ENCODE results near the gene PPP6R1.

The PPP6R1 gene

DNA sequence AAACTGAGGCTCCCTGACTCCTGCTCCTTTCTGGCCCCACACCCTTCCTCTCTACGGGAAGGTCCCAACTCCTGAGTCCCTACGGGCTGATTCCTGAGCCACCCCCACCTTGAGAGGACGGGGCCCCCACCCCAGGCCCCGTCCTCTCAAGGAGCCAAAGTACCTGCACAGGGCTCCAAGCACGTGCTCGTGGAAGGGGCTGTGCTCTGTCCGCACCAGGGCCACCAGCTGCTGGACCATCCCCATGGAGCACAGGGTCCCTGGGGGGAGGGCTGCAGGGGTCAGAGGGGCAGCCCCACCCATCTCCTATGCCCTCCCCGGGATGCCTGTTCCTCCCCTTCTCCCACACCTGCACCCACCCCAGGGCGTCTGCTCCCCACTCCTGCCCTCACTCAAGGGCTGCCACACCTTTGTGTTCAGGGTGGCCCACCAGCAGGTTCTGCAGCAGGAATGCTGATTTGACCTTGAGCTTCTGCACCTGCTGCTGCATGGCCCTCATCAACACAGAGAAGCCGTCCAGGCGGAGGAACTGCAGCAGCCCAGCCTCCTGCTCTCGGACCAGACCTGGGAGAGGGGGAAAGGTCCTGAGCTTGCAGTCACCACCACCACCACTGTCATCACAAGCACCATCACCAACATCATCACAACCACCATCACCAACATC is 7.0 kb upstream of the PPP6R1 start:
- H2BK12ac ChIP-seq (ENCODE audit: low read length), result no peak overlapping the region
- peak overlapping the region; percentile 63 for H2AK5ac ChIP-seq (ENCODE audit: low read depth, low read length)
- no peak for DNase-seq (ENCODE audit: low spot score)
- H3K4ac ChIP-seq (ENCODE audit: low read length), result no peak overlapping the region
- H2BK120ac ChIP-seq (ENCODE audit: low read depth, low read length), result no peak overlapping the region
- H3K9me3 ChIP-seq (replicated peaks in 1 of 2; ENCODE audit: control insufficient read depth in 2 of 2, insufficient read depth in 1 of 2, low read depth in 1 of 2, low read length in 2 of 2), result peaks cover 3% of the 10 kb centered on the region in 2 donors
- H3K36me3 ChIP-seq (replicated peaks in 1 of 2; ENCODE audit: control insufficient read depth in 2 of 2, insufficient read depth in 2 of 2, low read length in 2 of 2), result peaks cover 6 to 8% of the 10 kb centered on the region in 2 donors
- no peak overlapping the region for H4K91ac ChIP-seq (ENCODE audit: low read depth, low read length, poor library complexity)
- H4K8ac ChIP-seq (ENCODE audit: low read depth, low read length), result peak overlapping the region; percentile 65
- no peak overlapping the region for H2AFZ ChIP-seq (ENCODE audit: low read length)
- H3K18ac ChIP-seq (ENCODE audit: low read length), result no peak overlapping the region
- H3K9ac ChIP-seq (ENCODE audit: low read depth, low read length, poor library complexity), result no peak overlapping the region
- H2BK5ac ChIP-seq (ENCODE audit: low read length), result no peak overlapping the region
- H3K23ac ChIP-seq (ENCODE audit: low read depth, low read length, poor library complexity), result peak overlapping the region; percentile 35
- no peak overlapping the region for H3K27ac ChIP-seq (replicated peaks; ENCODE audit: low read length)
- no peak overlapping the region for H2BK15ac ChIP-seq (ENCODE audit: low read length)
- H3K4me3 ChIP-seq (ENCODE audit: low read length in 2 of 2), result peak overlapping the region in 1 of 2 donors; percentile 49
- H3K79me1 ChIP-seq (ENCODE audit: low read depth, low read length), result peaks cover 2% of the 10 kb centered on the region
- no peak overlapping the region for H3K4me2 ChIP-seq (ENCODE audit: insufficient read depth, low read length, poor library complexity, severe bottlenecking)
- H3K14ac ChIP-seq (ENCODE audit: low read length), result no peak overlapping the region
- no peaks in the 10 kb centered on the region for H3K27me3 ChIP-seq (ENCODE audit: control insufficient read depth in 3 of 3, insufficient read depth in 3 of 3, low read depth in 1 of 3, low read length in 3 of 3)
- no peaks in the 10 kb centered on the region for H3K4me1 ChIP-seq (ENCODE audit: control insufficient read depth in 2 of 2, insufficient read depth in 1 of 2, low read depth in 1 of 2, low read length in 2 of 2)
- WGBS, 2 donors (ENCODE audit: extremely low coverage in 2 of 2, insufficient read length in 2 of 2, insufficient replicate concordance in 1 of 2), result no CpG with 5 or more reads among the region's 12 CpGs

DNA sequence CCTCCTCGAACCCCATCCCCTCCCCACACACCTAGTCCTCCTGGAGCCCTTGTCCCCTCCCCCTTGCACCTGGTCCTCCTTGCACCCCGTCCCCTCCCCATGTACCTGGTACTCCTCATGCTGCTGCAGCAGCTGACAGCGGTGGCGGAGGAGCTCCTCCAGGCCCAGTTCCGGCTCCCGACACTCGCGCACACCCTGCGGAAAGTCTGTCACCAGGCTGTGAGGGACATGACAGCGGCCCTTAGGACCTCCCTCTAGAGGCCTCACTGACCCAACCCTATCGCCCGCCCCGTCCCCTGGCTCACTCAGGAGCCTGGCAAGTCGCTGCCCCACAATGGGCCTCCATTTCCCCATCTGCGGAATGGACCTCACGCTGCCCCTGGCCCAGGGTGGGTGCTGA is 6.4 kb upstream of the PPP6R1 start:
- Histone ChIP-seq H2AK5ac (ENCODE audit: low read depth, low read length) (no peak overlapping the region), H4K8ac (ENCODE audit: low read depth, low read length) (no peak overlapping the region), H3K9me3 (replicated peaks in 1 of 2; ENCODE audit: control insufficient read depth in 2 of 2, insufficient read depth in 1 of 2, low read depth in 1 of 2, low read length in 2 of 2) (peaks cover 3% of the 10 kb centered on the region in 2 donors), H3K18ac (ENCODE audit: low read length) (no peak overlapping the region), H3K27me3 (ENCODE audit: control insufficient read depth in 3 of 3, insufficient read depth in 3 of 3, low read depth in 1 of 3, low read length in 3 of 3) (no peaks in the 10 kb centered on the region), H3K4me1 (ENCODE audit: control insufficient read depth in 2 of 2, insufficient read depth in 1 of 2, low read depth in 1 of 2, low read length in 2 of 2) (peaks cover 0 to 2% of the 10 kb centered on the region in 2 donors), H3K79me1 (ENCODE audit: low read depth, low read length) (peaks cover 2% of the 10 kb centered on the region), H2BK120ac (ENCODE audit: low read depth, low read length) (no peak overlapping the region), H2BK5ac (ENCODE audit: low read length) (no peak overlapping the region), H3K14ac (ENCODE audit: low read length) (no peak overlapping the region), H3K4me3 (ENCODE audit: low read length in 2 of 2) (no peak overlapping the region), H4K91ac (ENCODE audit: low read depth, low read length, poor library complexity) (no peak overlapping the region), H3K36me3 (replicated peaks in 1 of 2; ENCODE audit: control insufficient read depth in 2 of 2, insufficient read depth in 2 of 2, low read length in 2 of 2) (peaks cover 6 to 8% of the 10 kb centered on the region in 2 donors), H3K23ac (ENCODE audit: low read depth, low read length, poor library complexity) (peak overlapping the region; percentile 55), H3K9ac (ENCODE audit: low read depth, low read length, poor library complexity) (peak overlapping the region; percentile 21), H2AFZ (ENCODE audit: low read length) (no peak overlapping the region), H2BK12ac (ENCODE audit: low read length) (no peak overlapping the region), H3K4ac (ENCODE audit: low read length) (no peak overlapping the region), H2BK15ac (ENCODE audit: low read length) (no peak overlapping the region), H3K27ac (replicated peaks; ENCODE audit: low read length) (no peak overlapping the region), H3K4me2 (ENCODE audit: insufficient read depth, low read length, poor library complexity, severe bottlenecking) (no peak overlapping the region)
- DNase-seq (ENCODE audit: low spot score), result no peak
- WGBS, 2 donors (ENCODE audit: extremely low coverage in 2 of 2, insufficient read length in 2 of 2, insufficient replicate concordance in 1 of 2), result no CpG with 5 or more reads among the region's 16 CpGs

DNA sequence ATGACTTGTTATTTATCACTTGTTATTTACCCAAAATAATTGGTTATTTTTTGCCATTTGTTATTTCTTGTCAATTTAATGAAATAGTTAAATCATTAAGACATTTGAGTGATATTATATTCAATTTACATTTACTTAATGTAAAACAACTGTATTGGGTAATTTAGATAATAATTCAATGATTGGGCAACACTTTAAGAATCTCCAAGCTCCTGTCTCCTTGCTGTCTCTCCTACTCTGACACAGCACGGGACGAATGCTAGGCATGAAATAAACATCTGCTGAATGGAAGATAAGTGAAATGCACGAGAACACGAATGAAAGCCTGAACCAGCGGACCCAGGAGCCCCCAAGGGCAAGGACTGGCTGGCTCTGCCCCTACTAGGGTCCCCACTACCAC is 5.7 kb upstream of the PPP6R1 start:
- H3K27me3 ChIP-seq (ENCODE audit: control insufficient read depth in 3 of 3, insufficient read depth in 3 of 3, low read depth in 1 of 3, low read length in 3 of 3), result no peaks in the 10 kb centered on the region
- H3K4ac ChIP-seq (ENCODE audit: low read length), result no peak overlapping the region
- DNase-seq (ENCODE audit: low spot score), result no peak
- peaks cover 3% of the 10 kb centered on the region in 2 donors for H3K9me3 ChIP-seq (replicated peaks in 1 of 2; ENCODE audit: control insufficient read depth in 2 of 2, insufficient read depth in 1 of 2, low read depth in 1 of 2, low read length in 2 of 2)
- no peak overlapping the region for H4K8ac ChIP-seq (ENCODE audit: low read depth, low read length)
- H2BK5ac ChIP-seq (ENCODE audit: low read length), result no peak overlapping the region
- H3K4me2 ChIP-seq (ENCODE audit: insufficient read depth, low read length, poor library complexity, severe bottlenecking), result no peak overlapping the region
- H3K4me3 ChIP-seq (ENCODE audit: low read length in 2 of 2), result no peak overlapping the region
- no CpG with 5 or more reads among the region's 5 CpGs for WGBS, 2 donors (ENCODE audit: extremely low coverage in 2 of 2, insufficient read length in 2 of 2, insufficient replicate concordance in 1 of 2)
- no peak overlapping the region for H4K91ac ChIP-seq (ENCODE audit: low read depth, low read length, poor library complexity)
- no peak overlapping the region for H2BK15ac ChIP-seq (ENCODE audit: low read length)
- H3K4me1 ChIP-seq (ENCODE audit: control insufficient read depth in 2 of 2, insufficient read depth in 1 of 2, low read depth in 1 of 2, low read length in 2 of 2), result peaks cover 0 to 5% of the 10 kb centered on the region in 2 donors
- H3K27ac ChIP-seq (replicated peaks; ENCODE audit: low read length), result no peak overlapping the region
- H2AK5ac ChIP-seq (ENCODE audit: low read depth, low read length), result no peak overlapping the region
- peaks cover 4 to 6% of the 10 kb centered on the region in 2 donors for H3K36me3 ChIP-seq (replicated peaks in 1 of 2; ENCODE audit: control insufficient read depth in 2 of 2, insufficient read depth in 2 of 2, low read length in 2 of 2)
- H3K18ac ChIP-seq (ENCODE audit: low read length), result no peak overlapping the region
- no peak overlapping the region for H2BK12ac ChIP-seq (ENCODE audit: low read length)
- no peak overlapping the region for H3K23ac ChIP-seq (ENCODE audit: low read depth, low read length, poor library complexity)
- H2BK120ac ChIP-seq (ENCODE audit: low read depth, low read length), result no peak overlapping the region
- peak overlapping the region; percentile 21 for H3K9ac ChIP-seq (ENCODE audit: low read depth, low read length, poor library complexity)
- no peak overlapping the region for H3K14ac ChIP-seq (ENCODE audit: low read length)
- peaks cover 2% of the 10 kb centered on the region for H3K79me1 ChIP-seq (ENCODE audit: low read depth, low read length)
- H2AFZ ChIP-seq (ENCODE audit: low read length), result no peak overlapping the region

DNA sequence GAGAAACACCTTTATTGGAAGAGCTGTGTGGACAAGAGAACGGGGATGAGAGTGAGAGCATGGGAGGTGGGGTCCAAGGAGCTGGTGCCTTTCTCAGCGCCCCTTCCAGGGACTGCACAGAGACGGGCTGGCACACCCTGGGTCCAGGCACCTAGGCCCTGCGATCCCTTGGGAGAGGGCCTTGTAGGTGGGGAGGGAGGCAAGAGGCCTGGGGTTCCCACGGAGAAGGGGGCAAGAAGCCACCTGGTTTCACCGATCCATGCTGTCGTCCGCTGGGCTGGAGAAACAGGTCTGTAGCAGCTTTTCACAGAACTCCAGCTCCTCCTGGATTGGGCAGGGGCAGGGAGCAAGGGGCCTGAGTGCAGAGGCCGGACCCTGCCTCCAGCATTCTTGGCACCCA is 3.5 kb upstream of the PPP6R1 start:
- DNase-seq (ENCODE audit: low spot score), result no peak

More for the DNA sequence above, 3.5 kb upstream of the PPP6R1 start:
- H3K14ac ChIP-seq (ENCODE audit: low read length), result no peak overlapping the region
- H3K4ac ChIP-seq (ENCODE audit: low read length), result no peak overlapping the region
- H4K91ac ChIP-seq (ENCODE audit: low read depth, low read length, poor library complexity), result no peak overlapping the region
- peak overlapping the region; percentile 89 for H3K23ac ChIP-seq (ENCODE audit: low read depth, low read length, poor library complexity)
- H3K4me1 ChIP-seq (ENCODE audit: control insufficient read depth in 2 of 2, insufficient read depth in 1 of 2, low read depth in 1 of 2, low read length in 2 of 2), result peaks cover 2 to 8% of the 10 kb centered on the region in 2 donors
- no peak overlapping the region for H4K8ac ChIP-seq (ENCODE audit: low read depth, low read length)
- H2AFZ ChIP-seq (ENCODE audit: low read length), result no peak overlapping the region
- no peak overlapping the region for H2BK15ac ChIP-seq (ENCODE audit: low read length)
- H3K9ac ChIP-seq (ENCODE audit: low read depth, low read length, poor library complexity), result no peak overlapping the region
- peak overlapping the region in 1 of 2 donors; percentile 50 for H3K4me3 ChIP-seq (ENCODE audit: low read length in 2 of 2)
- no peak overlapping the region for H2BK12ac ChIP-seq (ENCODE audit: low read length)
- H3K18ac ChIP-seq (ENCODE audit: low read length), result no peak overlapping the region
- H3K79me1 ChIP-seq (ENCODE audit: low read depth, low read length), result peaks cover 4% of the 10 kb centered on the region
- no peak overlapping the region for H2BK120ac ChIP-seq (ENCODE audit: low read depth, low read length)
- WGBS, 2 donors (ENCODE audit: extremely low coverage in 2 of 2, insufficient read length in 2 of 2, insufficient replicate concordance in 1 of 2), result no CpG with 5 or more reads among the region's 9 CpGs
- H3K27me3 ChIP-seq (ENCODE audit: control insufficient read depth in 3 of 3, insufficient read depth in 3 of 3, low read depth in 1 of 3, low read length in 3 of 3), result no peaks in the 10 kb centered on the region
- H3K36me3 ChIP-seq (replicated peaks in 1 of 2; ENCODE audit: control insufficient read depth in 2 of 2, insufficient read depth in 2 of 2, low read length in 2 of 2), result peaks cover 0 to 3% of the 10 kb centered on the region in 2 donors
- H2BK5ac ChIP-seq (ENCODE audit: low read length), result no peak overlapping the region
- H3K4me2 ChIP-seq (ENCODE audit: insufficient read depth, low read length, poor library complexity, severe bottlenecking), result no peak overlapping the region
- peaks cover 3% of the 10 kb centered on the region in 2 donors for H3K9me3 ChIP-seq (replicated peaks in 1 of 2; ENCODE audit: control insufficient read depth in 2 of 2, insufficient read depth in 1 of 2, low read depth in 1 of 2, low read length in 2 of 2)
- H2AK5ac ChIP-seq (ENCODE audit: low read depth, low read length), result no peak overlapping the region
- no peak overlapping the region for H3K27ac ChIP-seq (replicated peaks; ENCODE audit: low read length)
